Astrocyte (in vitro differentiated cells and primary cell): ENCODE measurements around the gene GABRP.

ENCODE experiments used
- CTCF ChIP-seq: IDR thresholded peaks from 2 replicates; pipeline ENCODE4 v1.5.1; 2011; ENCODE audit warnings: low read depth, mild to moderate bottlenecking, inconsistent platforms, low read length, moderate library complexity; ENCODE audit not compliant: insufficient read depth
- EZH2 ChIP-seq: IDR thresholded peaks from 2 replicates; pipeline ENCODE4 v1.6.1; 2012; ENCODE audit warnings: mild to moderate bottlenecking, low read length, inconsistent platforms; ENCODE audit not compliant: insufficient read depth

- no peak for TF ChIP-seq EZH2
- no peak for TF ChIP-seq CTCF
Measured at GRCh38 chr5:170740551-170741205, 42.8 kb upstream of the GABRP start.
